LNCaP clone FGC (cell line): ENCODE data around the gene UBASH3A.

Experiments
- DNase-seq: peaks from one replicate; pipeline ENCODE4 v3.0.0-alpha.2; 2011; ENCODE audit warnings: low read depth
- H3K4me3 ChIP-seq: 2 replicates; pipeline ENCODE4 v1.5.1; 2011; ENCODE audit warnings: mild to moderate bottlenecking, low read depth, low read length, control low read depth
- TF ChIP-seq, protein P1 (sequence below): IDR thresholded peaks from 2 replicates; pipeline ENCODE4 v1.5.1; 2012; ENCODE audit warnings: mild to moderate bottlenecking; ENCODE audit not compliant: control insufficient read depth, insufficient read depth; ENCODE audit errors: extremely low read depth

UBASH3A gene

DNA sequence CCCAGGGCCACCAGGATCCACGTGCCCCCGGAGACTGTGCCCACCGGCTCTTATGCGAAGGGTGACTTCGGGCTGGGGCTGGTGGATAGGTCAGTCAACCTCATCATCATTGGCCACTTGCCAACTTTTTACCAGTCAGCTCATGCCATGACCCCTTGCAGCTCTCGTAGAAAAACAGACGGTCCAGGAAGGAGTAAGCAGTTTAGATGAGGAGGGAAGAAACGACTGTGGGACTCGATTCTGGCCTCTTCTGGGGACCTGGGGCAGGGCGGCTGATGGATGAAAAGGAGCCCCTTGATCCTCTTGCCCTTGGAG is 41.0 kb downstream of the UBASH3A start:
- DNase-seq: no peak
- no peak overlapping the region for H3K4me3 ChIP-seq
- TF ChIP-seq, protein P1, sequence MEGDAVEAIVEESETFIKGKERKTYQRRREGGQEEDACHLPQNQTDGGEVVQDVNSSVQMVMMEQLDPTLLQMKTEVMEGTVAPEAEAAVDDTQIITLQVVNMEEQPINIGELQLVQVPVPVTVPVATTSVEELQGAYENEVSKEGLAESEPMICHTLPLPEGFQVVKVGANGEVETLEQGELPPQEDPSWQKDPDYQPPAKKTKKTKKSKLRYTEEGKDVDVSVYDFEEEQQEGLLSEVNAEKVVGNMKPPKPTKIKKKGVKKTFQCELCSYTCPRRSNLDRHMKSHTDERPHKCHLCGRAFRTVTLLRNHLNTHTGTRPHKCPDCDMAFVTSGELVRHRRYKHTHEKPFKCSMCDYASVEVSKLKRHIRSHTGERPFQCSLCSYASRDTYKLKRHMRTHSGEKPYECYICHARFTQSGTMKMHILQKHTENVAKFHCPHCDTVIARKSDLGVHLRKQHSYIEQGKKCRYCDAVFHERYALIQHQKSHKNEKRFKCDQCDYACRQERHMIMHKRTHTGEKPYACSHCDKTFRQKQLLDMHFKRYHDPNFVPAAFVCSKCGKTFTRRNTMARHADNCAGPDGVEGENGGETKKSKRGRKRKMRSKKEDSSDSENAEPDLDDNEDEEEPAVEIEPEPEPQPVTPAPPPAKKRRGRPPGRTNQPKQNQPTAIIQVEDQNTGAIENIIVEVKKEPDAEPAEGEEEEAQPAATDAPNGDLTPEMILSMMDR: no peak

DNA sequence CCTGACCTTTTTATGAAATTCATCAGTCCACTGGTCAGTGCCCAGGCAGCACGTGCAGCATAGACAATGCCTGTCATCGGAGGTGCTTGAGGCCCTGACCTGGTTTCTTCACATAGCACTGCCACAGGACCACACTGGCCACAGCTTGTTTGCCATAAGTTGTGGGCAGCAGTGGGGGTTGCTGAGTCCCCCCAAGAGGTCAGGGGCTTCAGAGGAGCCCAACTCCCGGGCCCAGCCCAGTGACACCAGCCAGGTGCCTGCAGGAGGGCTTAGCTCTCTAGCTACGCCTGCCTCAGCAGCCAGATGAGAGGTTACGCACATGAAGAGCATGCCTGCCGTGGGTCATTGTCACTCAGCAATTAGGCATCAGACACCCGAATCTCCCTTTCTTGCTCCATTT is 41.6 kb downstream of the UBASH3A start:
- no peak for DNase-seq
- TF ChIP-seq, protein P1: no peak
- H3K4me3 ChIP-seq: no peak overlapping the region

DNA sequence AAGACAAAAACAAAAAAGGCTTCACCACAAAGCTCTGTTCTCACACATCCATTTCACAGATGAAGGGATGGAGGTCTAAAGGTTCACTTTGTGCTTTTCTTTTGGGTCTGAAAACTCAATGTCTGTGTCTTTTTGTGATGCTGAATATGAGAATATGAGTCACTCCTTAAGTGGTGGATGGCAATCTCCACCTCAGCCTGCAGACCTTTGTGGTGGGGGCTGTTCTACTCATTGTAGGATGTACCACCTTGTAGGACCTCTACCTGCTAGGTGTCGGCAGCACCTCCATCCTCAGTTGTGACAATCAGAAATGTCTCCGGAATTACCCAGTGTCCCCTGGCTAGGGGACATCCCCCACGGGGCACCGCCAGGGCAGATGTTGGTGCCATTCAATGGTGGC is 42.8 kb downstream of the UBASH3A start:
- H3K4me3 ChIP-seq: no peak overlapping the region
- TF ChIP-seq, protein P1: no peak
- no peak for DNase-seq

DNA sequence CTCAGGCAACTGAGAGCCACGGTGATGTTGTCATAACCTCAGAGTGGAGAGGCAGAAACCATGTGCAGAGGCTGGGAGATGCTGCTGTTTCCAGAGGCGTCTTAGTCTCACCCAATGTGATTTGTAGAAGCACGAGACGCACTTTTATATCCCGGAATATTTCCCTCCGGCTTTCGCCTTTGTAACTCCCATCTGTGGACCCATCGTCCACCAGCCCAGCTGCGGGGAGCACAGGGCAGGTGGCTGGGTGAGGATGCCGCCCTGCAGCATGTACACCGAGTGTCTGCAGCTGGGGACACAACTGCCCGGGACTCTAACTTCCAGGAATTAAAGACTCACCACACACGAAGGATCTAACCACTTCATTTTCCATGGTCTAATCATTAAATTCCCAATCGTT is 43.5 kb downstream of the UBASH3A start:
- TF ChIP-seq, protein P1: no peak
- no peak for DNase-seq
- H3K4me3 ChIP-seq: no peak overlapping the region

DNA sequence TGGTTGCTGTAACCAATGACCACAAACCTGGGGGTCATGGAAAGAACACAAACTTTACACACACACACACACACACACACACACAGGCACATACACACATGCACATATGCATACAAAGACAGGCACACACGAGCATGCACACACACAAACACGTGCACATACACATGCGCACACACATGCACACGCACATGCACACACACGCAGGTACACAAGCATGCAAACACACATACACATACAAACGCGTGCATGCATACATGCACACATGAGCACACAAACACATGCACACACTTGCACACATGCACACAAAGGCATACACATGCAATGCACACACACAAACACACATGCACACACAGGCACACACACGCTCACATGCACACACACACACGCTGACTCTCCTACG is 44.0 kb downstream of the UBASH3A start:
- TF ChIP-seq, protein P1: no peak
- no peak overlapping the region for H3K4me3 ChIP-seq
- no peak for DNase-seq

DNA sequence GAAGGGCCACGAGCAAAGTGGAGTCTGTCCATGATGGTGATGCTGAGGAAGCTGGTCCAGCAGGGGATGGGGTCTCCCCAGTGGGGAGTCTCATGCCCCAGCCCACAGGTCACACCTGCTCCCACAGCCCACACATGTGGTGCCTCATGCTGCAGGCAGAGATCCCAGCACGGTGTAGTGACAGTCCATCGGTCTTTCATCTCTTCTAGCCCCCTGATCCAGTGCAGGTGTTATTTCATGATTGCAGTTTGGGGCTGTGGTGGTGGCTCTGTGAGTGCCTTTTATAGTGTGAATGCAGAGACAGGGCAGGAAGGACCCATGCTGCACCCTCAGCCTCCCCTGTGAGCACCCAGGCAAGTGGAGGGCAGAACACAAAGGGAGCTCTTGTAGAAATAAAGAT is 45.0 kb downstream of the UBASH3A start:
- TF ChIP-seq, protein P1: no peak
- H3K4me3 ChIP-seq: no peak overlapping the region
- no peak for DNase-seq

DNA sequence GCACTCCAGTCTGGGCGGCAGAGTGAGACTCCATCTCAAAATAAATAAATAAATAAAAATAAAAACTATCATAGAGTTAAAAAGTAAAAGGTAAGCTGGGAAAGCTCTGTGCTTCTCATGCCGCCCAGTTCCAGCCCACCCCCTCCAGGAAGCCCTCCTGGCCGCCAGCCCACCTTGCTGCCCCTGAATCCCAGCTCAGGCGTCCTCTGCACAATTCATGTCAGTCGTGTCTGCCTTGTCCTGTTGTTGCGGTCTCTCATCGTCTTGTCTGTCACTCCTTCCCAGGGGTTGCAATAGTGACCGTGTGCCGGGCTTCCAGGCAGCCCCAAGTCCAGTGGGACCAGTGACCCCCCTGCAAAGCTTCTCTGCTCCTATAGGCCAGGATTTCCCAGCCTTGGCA is 48.2 kb downstream of the UBASH3A start:
- no peak overlapping the region for H3K4me3 ChIP-seq
- no peak for DNase-seq
- TF ChIP-seq, protein P1: no peak
